ENCODE data around the gene UBR4.

The UBR4 gene

GRCh38 chr1:19032701-19033514 lies 177.2 kb downstream of the UBR4 start:
- DNase-seq (ENCODE audit: low read depth), result no peak
- no peak for TF ChIP-seq CTCF (IDR thresholded peaks at IDR 0.05; ENCODE audit: insufficient read depth, low read depth, low read length, missing control alignments)
- H3K4me3 ChIP-seq (ENCODE audit: low read depth, low read length), result no peak overlapping the region

GRCh38 chr1:19032413-19032695 lies 177.7 kb downstream of the UBR4 start:
- DNase-seq (ENCODE audit: low read depth), result no peak

GRCh38 chr1:19029191-19030085 lies 180.6 kb downstream of the UBR4 start:
- no peak overlapping the region for H3K4me3 ChIP-seq (ENCODE audit: low read depth, low read length)
- no peak for TF ChIP-seq CTCF (IDR thresholded peaks at IDR 0.05; ENCODE audit: insufficient read depth, low read depth, low read length, missing control alignments)
- DNase-seq (ENCODE audit: low read depth), result no peak

More at GRCh38 chr1:19032413-19032695, 177.7 kb downstream of the UBR4 start:
- H3K4me3 ChIP-seq (ENCODE audit: low read depth, low read length), result no peak overlapping the region
- no peak for TF ChIP-seq CTCF (IDR thresholded peaks at IDR 0.05; ENCODE audit: insufficient read depth, low read depth, low read length, missing control alignments)

GRCh38 chr1:19028546-19029129 lies 181.4 kb downstream of the UBR4 start:
- no peak for TF ChIP-seq CTCF (IDR thresholded peaks at IDR 0.05; ENCODE audit: insufficient read depth, low read depth, low read length, missing control alignments)
- H3K4me3 ChIP-seq (ENCODE audit: low read depth, low read length), result no peak overlapping the region
- no peak for DNase-seq (ENCODE audit: low read depth)

GRCh38 chr1:19028110-19028509 lies 182.0 kb downstream of the UBR4 start:
- no peak overlapping the region for H3K4me3 ChIP-seq (ENCODE audit: low read depth, low read length)
- no peak for DNase-seq (ENCODE audit: low read depth)
- no peak for TF ChIP-seq CTCF (IDR thresholded peaks at IDR 0.05; ENCODE audit: insufficient read depth, low read depth, low read length, missing control alignments)

Measured in GM12865 (cell line).